K562 (cell line): ENCODE measurements around the gene ZNF574. TPM values are rescaled to one million over a fixed set of nuclear protein-coding genes. Genes with fewer than 3 reads are reported as not detected.

ENCODE experiments used
- ATAC-seq: fragments of 200-7000 bp; cut with Tn5 transposase; 3 replicates; pipeline ENCODE4 v1.9.1; 2020; ENCODE audit warnings: moderate library complexity
- BruUV-seq: library from RNA; stranded (reverse); fragments of 400-500 nt; replicated peaks from 2 replicates; lab custom pipeline; 2021; lab: Mats Ljungman, UMichigan
- CTCF ChIA-PET: fragments of 300-600 bp; formaldehyde crosslinking; extraction: SDS; loops from one replicate; lab custom pipeline; 2021; ENCODE audit warnings: low intra/inter-chr PET ratio; lab: Yijun Ruan, JAX
- POLR2A ChIA-PET: fragments of 300-600, 350-650 bp; sonication (Branson Sonifier 250); formaldehyde crosslinking; extraction: SDS; loops from one replicate; lab custom pipeline; 2021; ENCODE audit warnings: antibody characterized with exemption, inconsistent platforms; lab: Yijun Ruan, JAX
- DNase-seq, 4 experiments: peaks; one replicate each; pipeline versions ENCODE4 v3.0.0 to v3.0.0-alpha.2; 2011 to 2018; ENCODE audit warnings: low spot score in 3 of 4, mixed read lengths in 3 of 4; ENCODE audit errors: extremely low read depth in 1 of 4
- FAIRE-seq: peaks from 2 replicates; lab custom pipeline; 2011; peaks lifted over from hg19 to GRCh38; lab: Jason Lieb, UNC
- H2AFZ ChIP-seq: 2 replicates; pipeline ENCODE4 v1.6.0; 2011; ENCODE audit warnings: low read depth, low read length, control low read depth, inconsistent platforms
- H3K27ac ChIP-seq: fragments of 200-600 bp; 3 replicates; pipeline ENCODE4 v1.8.0; 2011; ENCODE audit warnings: low read depth, mild to moderate bottlenecking, control low read depth, inconsistent platforms, low read length, moderate library complexity, mixed read lengths; ENCODE audit errors: extremely low read depth
- H3K27me3 ChIP-seq, 2 experiments: fragments of 300-600 bp in 1 of 2; 2 replicates in 1 of 2; 3 replicates in 1 of 2; pipeline versions ENCODE4 v1.6.0 to v1.8.0; 2011; ENCODE audit warnings: inconsistent platforms in 2 of 2, low read length in 2 of 2, mild to moderate bottlenecking in 1 of 2, mixed read lengths in 1 of 2, moderate library complexity in 1 of 2; ENCODE audit not compliant: control insufficient read depth in 2 of 2, insufficient read depth in 2 of 2
- H3K36me3 ChIP-seq: fragments of 300-600 bp; 3 replicates; pipeline ENCODE4 v1.8.0; 2011; ENCODE audit warnings: mild to moderate bottlenecking, low read length, inconsistent platforms; ENCODE audit not compliant: control insufficient read depth, insufficient read depth
- H3K4me1 ChIP-seq, 2 experiments: fragments of 200-600 bp in 1 of 2; replicated peaks in 1 of 2; 2 replicates in 1 of 2; 3 replicates in 1 of 2; pipeline versions ENCODE4 v1.5.1 to v1.8.0; 2011; ENCODE audit warnings: inconsistent platforms in 2 of 2, low read length in 2 of 2, mild to moderate bottlenecking in 1 of 2, mixed read lengths in 1 of 2, moderate library complexity in 1 of 2; ENCODE audit not compliant: control insufficient read depth in 2 of 2, insufficient read depth in 2 of 2
- H3K4me2 ChIP-seq: 2 replicates; pipeline ENCODE4 v1.6.1; 2011; ENCODE audit warnings: low read length, control low read depth, inconsistent platforms, mixed read lengths; ENCODE audit not compliant: insufficient read depth
- H3K4me3 ChIP-seq: fragments of 200-600 bp; sonication (generic), shearing (Covaris generic); 2 replicates; pipeline ENCODE4 v1.5.1; 2016; ENCODE audit warnings: control low read depth, inconsistent platforms
- H3K79me2 ChIP-seq: fragments of 200-600 bp; 3 replicates; pipeline ENCODE4 v1.8.0; 2011; ENCODE audit warnings: low read length, inconsistent platforms; ENCODE audit not compliant: control insufficient read depth, insufficient read depth
- H3K9ac ChIP-seq, 2 experiments: 2 replicates each; pipeline versions ENCODE4 v1.6.0 to v1.6.1; 2011; ENCODE audit warnings: low read depth in 2 of 2, low read length in 2 of 2, control low read depth in 1 of 2, inconsistent platforms in 1 of 2, mild to moderate bottlenecking in 1 of 2, mixed read lengths in 1 of 2; ENCODE audit not compliant: insufficient read depth in 1 of 2
- H3K9me1 ChIP-seq: one replicate; pipeline ENCODE4 v1.6.0; 2011; ENCODE audit warnings: inconsistent platforms, mild to moderate bottlenecking, low read length, moderate library complexity; ENCODE audit not compliant: control insufficient read depth, insufficient read depth
- H3K9me3 ChIP-seq: replicated peaks from 2 replicates; pipeline ENCODE4 v1.5.1; 2011; ENCODE audit warnings: low read depth, low read length, inconsistent platforms; ENCODE audit not compliant: control insufficient read depth, insufficient read depth
- H4K20me1 ChIP-seq: replicated peaks from 2 replicates; pipeline ENCODE4 v1.6.1; 2011; ENCODE audit warnings: low read length, inconsistent platforms, mixed read lengths; ENCODE audit not compliant: control insufficient read depth, insufficient read depth
- ATF1 ChIP-seq, 2 experiments: fragments of 450-650 bp in 1 of 2; IDR thresholded peaks; 2 replicates each; pipeline ENCODE4 v1.6.1; 2016; ENCODE audit warnings: missing compliant biosample characterization in 1 of 2, missing genetic modification characterization in 1 of 2
- NR3C1 ChIP-seq: sonication (generic); formaldehyde crosslinking; IDR thresholded peaks from 2 replicates; pipeline ENCODE4 v1.8.1; 2022; ENCODE audit warnings: missing genetic modification reagents
- RUNX1 ChIP-seq: sonication (generic); IDR thresholded peaks from 2 replicates; pipeline ENCODE4 v1.6.1; 2016; ENCODE audit warnings: antibody characterized with exemption, low read depth
- SMARCA5 ChIP-seq: fragments of 450-650 bp; IDR thresholded peaks from 2 replicates; pipeline ENCODE4 v1.6.1; 2016
- XRCC3 ChIP-seq: fragments of 450-650 bp; IDR thresholded peaks from 2 replicates; pipeline ENCODE4 v1.6.1; 2017; ENCODE audit warnings: mild to moderate bottlenecking, moderate library complexity
- ZFP30 ChIP-seq: fragments of 250-450 bp; sonication (Bioruptor Pico); IDR thresholded peaks from 2 replicates; pipeline ENCODE4 v1.8.0; 2022; ENCODE audit warnings: moderate library complexity, mild to moderate bottlenecking, inconsistent platforms, borderline replicate concordance
- ZNF140 ChIP-seq: fragments of 250-450 bp; sonication (Bioruptor Pico); IDR thresholded peaks from 2 replicates; pipeline ENCODE4 v1.8.0; 2021; ENCODE audit warnings: moderate library complexity, mild to moderate bottlenecking, inconsistent platforms
- ZNF695 ChIP-seq: fragments of 450-650 bp; formaldehyde crosslinking; IDR thresholded peaks from 2 replicates; pipeline ENCODE4 v1.4.0; 2020; ENCODE audit warnings: mild to moderate bottlenecking, moderate library complexity
- ZZZ3 ChIP-seq: fragments of 450-650 bp; IDR thresholded peaks from 2 replicates; pipeline ENCODE4 v1.6.1; 2016; ENCODE audit warnings: antibody characterized with exemption, mild to moderate bottlenecking, moderate library complexity
- WGBS: fragments of 100-300 bp; shearing (Covaris generic); methylation state at CpG from one replicate; pipeline ENCODE4 v1.1.6; 2016; ENCODE audit warnings: low coverage, mixed read lengths; ENCODE audit not compliant: insufficient coverage; ENCODE audit errors: missing lambda C conversion rate; 5-methylcytosine and 5-hydroxymethylcytosine counted together
- in situ Hi-C: fragments of 300-500 bp; cut with MboI; formaldehyde crosslinking; loops from 4 replicates; pipeline ENCODE4 v1.15.0; 2018; ENCODE audit warnings: inconsistent platforms, mixed read lengths
- intact Hi-C: fragments of 100-400 bp; cut with micrococcal nuclease; formaldehyde crosslinking; loops from 2 replicates; pipeline ENCODE4 v1.14.2; 2022
- polyA plus RNA-seq, 8 experiments: library from polyadenylated mRNA; depleted of rRNA in 4 of 8; stranded (reverse) in 5 of 8; unstranded in 3 of 8; fragments of >200 nt; fragmentation: Nextera tagmentation in 2 of 8; fragmentation: Illumina TruSeq in 1 of 8; extraction: Ambion mirVana in 2 of 8; extraction: Trizol in 1 of 8; gene quantifications; 2 replicates each; pipeline versions ENCODE4 v1.2.1 to v1.2.3, GENCODE V29; 2011 to 2014; ENCODE audit warnings: inconsistent platforms in 1 of 8, missing spikeins in 1 of 8
- total RNA-seq, 7 experiments: library from RNA; depleted of rRNA in 6 of 7; stranded (reverse); fragments of >200 nt in 6 of 7; fragmentation: Illumina TruSeq in 2 of 7; extraction: Trizol in 2 of 7; gene quantifications; 2 replicates each; pipeline versions ENCODE4 v1.2.1 to v1.2.3, GENCODE V29; 2011 to 2021; ENCODE audit warnings: low replicate concordance in 1 of 7

The ZNF574 gene
- total and polyA plus RNA-seq, 9 of the 15 experiments (the other 6 are each of a cell fraction or from before 2014, with no cell fraction given): 0.24 to 20.7 (median 8.4) TPM

GRCh38 chr19:42067315-42067888 lies 8.6 kb upstream of the ZNF574 start (continued):
- TF ChIP-seq RUNX1 (no peak), ATF1 (CRISPR knock-in tag; IDR thresholded peaks at IDR 0.05) (no peak), ATF1 (tag; IDR thresholded peaks at IDR 0.05) (no peak), ZNF140 (no peak), XRCC3 (no peak)

- H3K4me3 ChIP-seq: no peak overlapping the region
- no peaks in the 10 kb centered on the region for H3K9me1 ChIP-seq
- FAIRE-seq (no peak), ATAC-seq (no peak), DNase-seq (no peak)
- H3K9ac ChIP-seq: no peak overlapping the region
- intact Hi-C loops: no loop called here
- POLR2A ChIA-PET: no interaction called here
- no peaks in the 10 kb centered on the region for H3K9me3 ChIP-seq
- H2AFZ ChIP-seq: no peak overlapping the region
- WGBS: 13% methylated on average over 8 of the region's 8 CpGs
- H3K27me3 ChIP-seq: peaks cover 12 to 36% of the 10 kb centered on the region in 2 experiments; a peak in 4 of 5 replicates
- no TSS peak for BruUV-seq
- H3K79me2 ChIP-seq: no peaks in the 10 kb centered on the region
- CTCF ChIA-PET: interaction anchor here (0.6 kb wide), 2 partner anchors 109 to 307 kb away, joined by 3 read pairs; no protein-coding TSS in a partner anchor
- TF ChIP-seq ZNF695 (no peak), SMARCA5 (no peak), ZFP30 (CRISPR knock-in tag) (no peak), ZZZ3 (no peak), NR3C1 (CRISPR knock-in tag) (no peak)
- peaks cover 0 to 29% of the 10 kb centered on the region in 2 experiments; a peak in 3 of 5 replicates for H3K4me1 ChIP-seq
- H3K36me3 ChIP-seq: no peaks in the 10 kb centered on the region
- no peaks in the 10 kb centered on the region for H4K20me1 ChIP-seq
- no peak overlapping the region for H3K27ac ChIP-seq
- in situ Hi-C loops: no loop called here
- no peak overlapping the region for H3K4me2 ChIP-seq
Observed at GRCh38 chr19:42068361-42068755, 7.6 kb upstream of the ZNF574 start.
